Measurements from ENCODE around the gene ELF5.

ELF5 gene

DNA sequence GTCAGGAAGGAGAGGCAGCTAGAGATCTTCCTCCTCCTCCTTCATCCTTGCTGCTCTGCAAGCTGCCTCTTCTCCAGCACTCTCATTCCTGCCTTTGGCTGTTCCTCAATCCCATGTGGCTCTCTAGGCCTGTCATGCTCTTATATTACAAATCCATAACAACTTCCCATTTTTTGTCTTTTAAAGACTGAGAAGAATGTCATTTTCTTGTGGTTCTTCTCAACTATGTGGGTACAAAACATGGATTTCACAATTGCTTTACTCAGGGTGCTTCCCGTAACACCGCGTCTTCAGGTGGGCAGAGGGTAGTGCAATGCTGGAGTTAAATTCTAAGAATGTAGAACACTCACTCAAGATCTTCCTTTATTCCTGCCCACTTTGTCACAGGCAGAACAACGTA lies 81.6 kb downstream of the ELF5 start:
- H3K9me2 ChIP-seq (ENCODE audit: low read depth, low read length), result no peaks in the 10 kb centered on the region
- H4K20me1 ChIP-seq (ENCODE audit: insufficient read depth, low read length), result no peaks in the 10 kb centered on the region
- H3K4me1 ChIP-seq (ENCODE audit: insufficient read depth, low read length, severe bottlenecking), result no peaks in the 10 kb centered on the region
- no peak overlapping the region for H3K4me3 ChIP-seq (ENCODE audit: low read depth, low read length, poor library complexity, severe bottlenecking)
- H3K27me3 ChIP-seq (ENCODE audit: insufficient read depth, low read length), result no peaks in the 10 kb centered on the region
- no peak overlapping the region for H3K4me2 ChIP-seq (ENCODE audit: low read length)
- no peaks in the 10 kb centered on the region for H3K36me3 ChIP-seq (ENCODE audit: insufficient read depth, low read length)
- H3K27ac ChIP-seq (ENCODE audit: low read depth, low read length, poor library complexity, severe bottlenecking), result no peak overlapping the region
- no peak overlapping the region for H2AFZ ChIP-seq (ENCODE audit: low read length)
- no peaks in the 10 kb centered on the region for H3K79me2 ChIP-seq (ENCODE audit: insufficient read depth, low read length)
- H3K9me3 ChIP-seq (ENCODE audit: low read length), result no peaks in the 10 kb centered on the region
- TF ChIP-seq, protein P1, sequence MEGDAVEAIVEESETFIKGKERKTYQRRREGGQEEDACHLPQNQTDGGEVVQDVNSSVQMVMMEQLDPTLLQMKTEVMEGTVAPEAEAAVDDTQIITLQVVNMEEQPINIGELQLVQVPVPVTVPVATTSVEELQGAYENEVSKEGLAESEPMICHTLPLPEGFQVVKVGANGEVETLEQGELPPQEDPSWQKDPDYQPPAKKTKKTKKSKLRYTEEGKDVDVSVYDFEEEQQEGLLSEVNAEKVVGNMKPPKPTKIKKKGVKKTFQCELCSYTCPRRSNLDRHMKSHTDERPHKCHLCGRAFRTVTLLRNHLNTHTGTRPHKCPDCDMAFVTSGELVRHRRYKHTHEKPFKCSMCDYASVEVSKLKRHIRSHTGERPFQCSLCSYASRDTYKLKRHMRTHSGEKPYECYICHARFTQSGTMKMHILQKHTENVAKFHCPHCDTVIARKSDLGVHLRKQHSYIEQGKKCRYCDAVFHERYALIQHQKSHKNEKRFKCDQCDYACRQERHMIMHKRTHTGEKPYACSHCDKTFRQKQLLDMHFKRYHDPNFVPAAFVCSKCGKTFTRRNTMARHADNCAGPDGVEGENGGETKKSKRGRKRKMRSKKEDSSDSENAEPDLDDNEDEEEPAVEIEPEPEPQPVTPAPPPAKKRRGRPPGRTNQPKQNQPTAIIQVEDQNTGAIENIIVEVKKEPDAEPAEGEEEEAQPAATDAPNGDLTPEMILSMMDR (IDR thresholded peaks at IDR 0.05; ENCODE audit: low read length), result no peak
- TF ChIP-seq EZH2 (IDR thresholded peaks at IDR 0.05; ENCODE audit: borderline replicate concordance, low read length), result no peak
- no peaks in the 10 kb centered on the region for H3F3A ChIP-seq (ENCODE audit: insufficient read depth, low read length)
- no peak overlapping the region for H3K9ac ChIP-seq (ENCODE audit: low read length)

All from OCI-LY1 (cell line).